ENCODE results near the gene PHACTR3.

Gene PHACTR3

GRCh38 chr20:59802471-59803221, 198.3 kb downstream of the PHACTR3 start:
- TF ChIP-seq CTCF (IDR thresholded peaks at IDR 0.05; ENCODE audit: low read depth, low read length, missing control alignments), result no peak
- no peak for DNase-seq (ENCODE audit: extremely low read depth, low read depth)
- no peak overlapping the region for H3K4me3 ChIP-seq (replicated peaks; ENCODE audit: low read depth, low read length)

GRCh38 chr20:59804347-59804746, 200.0 kb downstream of the PHACTR3 start:
- no peak for DNase-seq (ENCODE audit: extremely low read depth, low read depth)
- no peak overlapping the region for H3K4me3 ChIP-seq (replicated peaks; ENCODE audit: low read depth, low read length)
- no peak for TF ChIP-seq CTCF (IDR thresholded peaks at IDR 0.05; ENCODE audit: low read depth, low read length, missing control alignments)

- no peak for DNase-seq (ENCODE audit: extremely low read depth, low read depth)
- H3K4me3 ChIP-seq (replicated peaks; ENCODE audit: low read depth, low read length), result no peak overlapping the region
- no peak for TF ChIP-seq CTCF (IDR thresholded peaks at IDR 0.05; ENCODE audit: low read depth, low read length, missing control alignments)
Observed at GRCh38 chr20:59804871-59805665, 200.7 kb downstream of the PHACTR3 start.

- no peak for DNase-seq (ENCODE audit: extremely low read depth, low read depth)
- no peak overlapping the region for H3K4me3 ChIP-seq (replicated peaks; ENCODE audit: low read depth, low read length)
- no peak for TF ChIP-seq CTCF (IDR thresholded peaks at IDR 0.05; ENCODE audit: low read depth, low read length, missing control alignments)
Observed at GRCh38 chr20:59805786-59806577, 201.6 kb downstream of the PHACTR3 start.

- DNase-seq (ENCODE audit: extremely low read depth, low read depth), result no peak
- no peak for TF ChIP-seq CTCF (IDR thresholded peaks at IDR 0.05; ENCODE audit: low read depth, low read length, missing control alignments)
- no peak overlapping the region for H3K4me3 ChIP-seq (replicated peaks; ENCODE audit: low read depth, low read length)
Observed at GRCh38 chr20:59806578-59806975, 202.2 kb downstream of the PHACTR3 start.

DNA sequence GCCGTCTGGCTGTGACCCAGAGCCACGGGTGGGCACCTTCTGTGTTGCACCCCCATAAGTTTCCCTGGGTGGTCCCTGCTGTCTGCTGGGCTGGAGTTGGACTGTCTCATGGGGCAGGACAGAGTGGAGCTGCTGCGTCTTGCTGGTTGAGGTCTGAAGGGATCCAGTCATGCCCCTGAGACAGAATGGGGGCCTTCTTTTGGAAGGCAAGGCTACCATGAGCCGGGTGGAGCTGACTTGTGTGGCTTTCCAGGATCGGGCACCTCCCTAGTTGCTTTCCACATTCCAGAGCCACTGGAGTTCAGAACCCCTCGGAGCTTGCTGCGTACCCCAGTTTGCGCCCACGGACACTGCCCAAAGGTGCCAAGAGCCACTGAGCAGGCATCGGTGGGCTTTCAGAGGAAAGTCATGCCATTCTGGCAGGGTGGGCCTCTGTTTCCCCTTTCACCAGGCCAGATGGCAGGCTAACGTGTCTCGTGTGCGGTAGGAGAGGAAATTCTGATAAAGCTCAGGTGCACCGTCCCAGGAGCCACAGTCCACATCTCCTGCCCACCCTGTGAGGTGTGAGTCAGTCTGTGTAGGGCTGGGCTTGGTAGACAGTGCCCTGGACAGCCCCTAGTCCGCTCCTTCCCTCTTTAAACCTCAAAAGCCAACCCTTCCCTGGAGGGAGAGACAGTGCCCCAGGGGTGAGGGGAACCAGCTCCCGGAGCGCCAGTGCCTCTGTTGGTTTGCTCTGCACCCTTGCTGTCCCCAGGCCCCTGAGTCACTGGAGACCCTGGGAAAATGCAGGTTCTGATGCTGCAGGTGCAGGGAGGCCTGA, 203.8 kb downstream of the PHACTR3 start:
- no peak for TF ChIP-seq CTCF (IDR thresholded peaks at IDR 0.05; ENCODE audit: low read depth, low read length, missing control alignments)
- no peak for DNase-seq (ENCODE audit: extremely low read depth, low read depth)
- no peak overlapping the region for H3K4me3 ChIP-seq (replicated peaks; ENCODE audit: low read depth, low read length)

Data from HFF-Myc (cell line).